AG09319 (cell line): ENCODE data around the gene EHD1.

Experiments
- DNase-seq: peaks from one replicate; pipeline ENCODE4 v3.0.0-alpha.2; 2010; ENCODE audit warnings: low read depth; ENCODE audit errors: extremely low read depth
- CTCF ChIP-seq: IDR thresholded peaks from 2 replicates; pipeline ENCODE4 v1.5.1; 2011; ENCODE audit warnings: low read depth, mild to moderate bottlenecking, inconsistent platforms, low read length, moderate library complexity

Gene EHD1

GRCh38 chr11:64876835-64877341 lies 1.5 kb downstream of the EHD1 start:
- TF ChIP-seq CTCF: no peak
- no peak for DNase-seq

DNA sequence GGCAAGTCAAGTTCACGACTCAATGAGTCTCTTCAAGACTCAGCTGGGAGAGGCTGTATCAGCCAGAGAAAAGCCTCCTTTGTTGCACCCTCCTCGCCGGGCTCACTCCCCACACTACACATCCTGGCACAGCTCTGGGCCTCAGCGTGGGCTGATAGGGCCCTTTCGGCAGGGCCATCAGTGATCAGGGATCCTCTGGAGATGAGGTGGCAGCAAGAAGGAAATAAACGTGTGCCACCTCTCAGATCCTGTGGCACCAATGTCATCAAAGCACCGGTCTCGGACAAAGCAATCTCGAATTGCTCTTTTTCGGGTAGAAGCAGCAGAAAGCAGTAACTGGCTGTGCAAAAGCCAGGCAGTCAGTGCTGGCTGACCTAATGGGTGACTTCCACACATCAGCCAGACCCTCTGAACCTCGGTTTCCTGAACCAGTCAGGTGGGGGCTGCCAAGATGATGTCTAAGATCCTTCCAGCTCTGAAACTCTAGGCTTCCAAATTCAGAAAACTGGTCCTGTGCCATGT lies 2.1 kb downstream of the EHD1 start:
- TF ChIP-seq CTCF: no peak
- DNase-seq: no peak

DNA sequence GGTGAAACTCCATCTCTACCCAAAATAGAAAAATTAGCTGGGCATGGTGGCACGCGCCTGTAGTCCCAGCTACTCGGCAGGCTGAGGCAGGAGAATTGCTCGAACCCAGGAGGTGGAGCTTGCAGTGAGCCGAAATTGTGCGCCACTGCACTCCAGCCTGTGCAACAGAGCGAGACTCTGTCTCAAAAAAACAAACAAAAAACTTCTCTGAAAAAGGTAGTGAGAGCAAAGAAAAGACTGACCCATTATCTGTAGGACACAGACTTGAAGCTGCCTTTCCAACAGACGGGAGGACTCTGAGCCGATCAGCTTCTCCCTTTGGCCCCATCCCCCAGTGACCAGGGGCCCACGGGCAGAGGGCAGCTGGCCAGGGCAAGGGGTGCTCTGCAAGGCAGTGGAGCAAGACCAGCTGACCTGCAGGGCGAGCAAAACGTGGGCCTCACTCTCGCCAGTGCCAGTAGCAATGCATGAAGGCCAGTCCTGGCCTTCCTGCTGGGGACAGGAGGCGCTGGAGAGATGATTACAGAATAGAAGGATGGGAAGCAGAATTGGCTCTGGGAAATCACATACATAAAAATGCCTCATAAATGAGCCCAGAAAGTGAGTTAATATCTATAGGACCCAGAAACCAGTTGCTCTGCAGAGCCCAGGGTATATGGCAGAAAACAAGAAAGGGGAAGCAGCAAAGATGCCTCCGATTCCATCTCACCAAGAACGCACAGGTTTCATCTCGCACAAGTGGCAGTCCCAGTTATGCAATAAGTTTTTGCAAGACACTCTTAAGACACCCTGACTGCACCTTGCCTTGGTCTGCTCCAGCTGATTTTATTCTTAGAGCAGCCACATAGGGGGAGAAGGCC lies 2.8 kb downstream of the EHD1 start:
- TF ChIP-seq CTCF: no peak
- DNase-seq: no peak

DNA sequence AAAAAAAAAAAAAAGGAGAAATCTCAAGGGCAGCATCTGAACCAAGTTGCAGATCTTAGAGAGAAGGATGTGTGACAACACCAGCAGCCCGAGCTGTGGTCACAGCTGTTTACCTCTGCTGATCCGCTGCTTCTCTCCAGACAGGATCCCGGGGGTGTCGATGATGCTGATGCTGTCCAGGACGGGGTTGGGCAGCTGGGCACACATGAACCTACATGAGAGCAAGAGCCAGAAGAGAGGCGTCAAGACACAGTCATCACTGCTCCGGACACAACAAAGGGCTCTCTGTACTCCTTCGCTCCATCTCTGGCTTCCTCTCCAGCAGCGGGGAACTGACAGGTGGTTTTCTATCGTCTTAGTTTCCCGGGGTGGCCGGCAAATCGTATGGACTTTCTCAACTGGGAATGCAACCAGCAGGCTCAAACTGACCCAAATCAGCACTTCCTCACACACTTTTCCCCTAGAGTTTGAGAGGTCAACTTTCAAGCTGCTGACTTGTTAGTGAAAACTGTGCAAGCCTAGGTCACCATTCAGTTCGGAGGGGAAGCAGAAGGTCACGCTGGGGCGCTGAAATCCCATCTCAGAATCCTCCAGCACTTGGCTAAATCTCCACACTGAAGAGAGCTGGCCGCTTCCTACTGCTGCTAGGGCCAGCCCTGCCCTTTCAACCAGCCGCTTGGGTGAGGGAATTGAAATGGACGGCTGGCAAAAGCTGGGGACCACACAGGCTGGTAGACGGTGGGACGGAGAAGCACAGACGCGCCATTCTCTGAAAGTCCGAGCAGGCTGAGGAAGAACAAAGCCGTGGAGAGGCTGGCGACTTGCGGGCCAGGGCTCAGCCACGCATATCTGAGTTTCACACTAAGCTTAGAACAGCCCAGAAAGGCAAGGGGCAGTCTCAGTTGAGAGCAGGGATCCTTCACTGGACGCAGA lies 3.8 kb downstream of the EHD1 start:
- DNase-seq: no peak
- TF ChIP-seq CTCF: no peak

GRCh38 chr11:64872790-64873488 lies 5.5 kb downstream of the EHD1 start:
- no peak for DNase-seq
- TF ChIP-seq CTCF: no peak

- DNase-seq: no peak
- TF ChIP-seq CTCF: no peak
Measured at GRCh38 chr11:64871492-64871891, 6.9 kb downstream of the EHD1 start.
